Measurements from ENCODE around the gene LDB2. TPM values are rescaled to one million over a fixed set of nuclear protein-coding genes. Genes with fewer than 3 reads are reported as not detected.
"Not testable (repeated sequence)": the region's sequence is repeated elsewhere in the genome, so short reads cannot be mapped to it uniquely, and the experiment has no call there.

Gene LDB2
- total RNA-seq, 2 experiments from 2014 or later, result not detected

- POLR2A ChIA-PET, result no interaction called here
These were observed 315.9 kb downstream of the LDB2 start for GRCh38 chr4:16582526-16582925.

GRCh38 chr4:16582036-16582435 lies 316.4 kb downstream of the LDB2 start:
- CTCF ChIA-PET, result no interaction called here
- POLR2A ChIA-PET, result no interaction called here

More at GRCh38 chr4:16582526-16582925, 315.9 kb downstream of the LDB2 start:
- CTCF ChIA-PET, result no interaction called here

- CTCF ChIA-PET, result no interaction called here
- POLR2A ChIA-PET, result no interaction called here
These were observed 317.3 kb downstream of the LDB2 start for GRCh38 chr4:16581117-16581516.

GRCh38 chr4:16580514-16580913 lies 317.9 kb downstream of the LDB2 start:
- ChIA-PET POLR2A (no interaction called here), CTCF (no interaction called here)

GRCh38 chr4:16579866-16580265 lies 318.6 kb downstream of the LDB2 start:
- ChIA-PET POLR2A (no interaction called here), CTCF (no interaction called here)

GRCh38 chr4:16577177-16577576 lies 321.3 kb downstream of the LDB2 start:
- ChIA-PET CTCF (no interaction called here), POLR2A (no interaction called here)

- POLR2A ChIA-PET, result no interaction called here
- CTCF ChIA-PET, result no interaction called here
These were observed 323.5 kb downstream of the LDB2 start for GRCh38 chr4:16574981-16575380.

GRCh38 chr4:16573739-16574138 lies 324.7 kb downstream of the LDB2 start:
- CTCF ChIA-PET, result no interaction called here
- POLR2A ChIA-PET, result no interaction called here

- CTCF ChIA-PET, result no interaction called here
- POLR2A ChIA-PET, result no interaction called here
These were observed 325.2 kb downstream of the LDB2 start for GRCh38 chr4:16573206-16573605.

- CTCF ChIA-PET, result no interaction called here
- POLR2A ChIA-PET, result no interaction called here
These were observed 325.8 kb downstream of the LDB2 start for GRCh38 chr4:16572631-16573030.

GRCh38 chr4:16572161-16572560 lies 326.3 kb downstream of the LDB2 start:
- CTCF ChIA-PET, result no interaction called here
- POLR2A ChIA-PET, result no interaction called here

GRCh38 chr4:16569790-16570189 lies 328.7 kb downstream of the LDB2 start:
- POLR2A ChIA-PET, result no interaction called here
- CTCF ChIA-PET, result no interaction called here

- CTCF ChIA-PET, POLR2A ChIA-PET: not testable (repeated sequence)
These were observed 341.1 kb downstream of the LDB2 start for GRCh38 chr4:16557316-16557715.

- ChIA-PET CTCF (interaction anchor here (0.6 kb wide), 1 partner anchor 26 kb away, joined by 4 read pairs; no protein-coding TSS in a partner anchor), POLR2A (no interaction called here)
These were observed 343.3 kb downstream of the LDB2 start for GRCh38 chr4:16555156-16555555.

- CTCF ChIA-PET, result no interaction called here
- POLR2A ChIA-PET, result no interaction called here
These were observed 347.9 kb downstream of the LDB2 start for GRCh38 chr4:16550531-16550930.

GRCh38 chr4:16545656-16546055 lies 352.8 kb downstream of the LDB2 start:
- CTCF ChIA-PET, result no interaction called here
- POLR2A ChIA-PET, result no interaction called here

- ChIA-PET CTCF (no interaction called here), POLR2A (no interaction called here)
These were observed 353.6 kb downstream of the LDB2 start for GRCh38 chr4:16544869-16545268.

GRCh38 chr4:16544251-16544721 lies 354.2 kb downstream of the LDB2 start:
- ChIA-PET CTCF (no interaction called here), POLR2A (no interaction called here)

GRCh38 chr4:16537926-16538325 lies 360.5 kb downstream of the LDB2 start:
- CTCF ChIA-PET, result no interaction called here
- POLR2A ChIA-PET, result no interaction called here

GRCh38 chr4:16532240-16532970 lies 366.0 kb downstream of the LDB2 start:
- CTCF ChIA-PET, result no interaction called here
- POLR2A ChIA-PET, result no interaction called here

- POLR2A ChIA-PET, result no interaction called here
- CTCF ChIA-PET, result no interaction called here
These were observed 367.5 kb downstream of the LDB2 start for GRCh38 chr4:16530688-16531635.
